WTC11 (cell line): ENCODE results near the gene SLC30A2. TPM values are rescaled to one million over a fixed set of nuclear protein-coding genes. Genes with fewer than 3 reads are reported as not detected.

Source experiments
- ATAC-seq: fragments of 200-7000 bp; cut with Tn5 transposase; 2 replicates; pipeline ENCODE4 v1.10.0; 2021; ENCODE audit warnings: mild to moderate bottlenecking, moderate library complexity
- CTCF ChIA-PET: fragments of 300-600 bp; sonication (Branson Sonifier 250); formaldehyde crosslinking; loops from one replicate; lab custom pipeline; 2021; ENCODE audit warnings: antibody characterized with exemption; lab: Charles Lee
- POLR2A ChIA-PET: fragments of 350-600 bp; sonication (Branson Sonifier 250); formaldehyde crosslinking; loops from one replicate; lab custom pipeline; 2021; ENCODE audit warnings: antibody characterized with exemption; lab: Charles Lee
- DNase-seq: peaks from one replicate; pipeline ENCODE4 v3.0.0; 2021; ENCODE audit warnings: low spot score
- H3K27ac Mint-ChIP-seq: 2 replicates; pipeline ENCODE4 v1.8.0; 2021; ENCODE audit warnings: mixed read lengths
- H3K27me3 Mint-ChIP-seq: 2 replicates; pipeline ENCODE4 v1.8.0; 2021; ENCODE audit warnings: low read depth, mild to moderate bottlenecking, moderate library complexity, mixed read lengths
- H3K36me3 Mint-ChIP-seq: 2 replicates; pipeline ENCODE4 v1.8.0; 2021; ENCODE audit warnings: mixed read lengths
- H3K4me1 Mint-ChIP-seq: 2 replicates; pipeline ENCODE4 v1.8.0; 2022; ENCODE audit warnings: mixed read lengths
- H3K4me3 Mint-ChIP-seq: 2 replicates; pipeline ENCODE4 v1.8.0; 2021; ENCODE audit warnings: mild to moderate bottlenecking, moderate library complexity, mixed read lengths
- H3K9me3 Mint-ChIP-seq: 2 replicates; pipeline ENCODE4 v1.8.0; 2021; ENCODE audit warnings: mixed read lengths
- ARID4B ChIP-seq: sonication (generic); formaldehyde crosslinking; IDR thresholded peaks from 2 replicates; pipeline ENCODE4 v1.8.0; 2023; ENCODE audit warnings: missing genetic modification reagents, mild to moderate bottlenecking, borderline replicate concordance
- ATF2 ChIP-seq: sonication (generic); formaldehyde crosslinking; IDR thresholded peaks from 2 replicates; pipeline ENCODE4 v1.8.1; 2022; ENCODE audit warnings: low read depth, missing genetic modification reagents, borderline replicate concordance
- ATF6 ChIP-seq: sonication (generic); formaldehyde crosslinking; IDR thresholded peaks from 2 replicates; pipeline ENCODE4 v1.8.1; 2023; ENCODE audit warnings: mild to moderate bottlenecking, missing genetic modification reagents
- GTF2I ChIP-seq: fragments of 250-450 bp; sonication (Bioruptor Pico); conservative IDR thresholded peaks from 2 replicates; pipeline ENCODE4 v1.4.0; 2021; ENCODE audit warnings: mild to moderate bottlenecking
- NFE2L1 ChIP-seq: sonication (generic); formaldehyde crosslinking; IDR thresholded peaks from 2 replicates; pipeline ENCODE4 v1.8.1; 2023; ENCODE audit warnings: missing genetic modification reagents
- NR1H2 ChIP-seq: sonication (generic); formaldehyde crosslinking; IDR thresholded peaks from 2 replicates; pipeline ENCODE4 v1.9.0; 2021; ENCODE audit warnings: mild to moderate bottlenecking, moderate library complexity, missing genetic modification reagents
- SMAD3 ChIP-seq: sonication (generic); formaldehyde crosslinking; IDR thresholded peaks from 2 replicates; pipeline ENCODE4 v1.8.0; 2022; ENCODE audit warnings: missing genetic modification reagents, mild to moderate bottlenecking, borderline replicate concordance
- ZMAT4 ChIP-seq: fragments of 250-450 bp; sonication (Bioruptor Pico); IDR thresholded peaks from 2 replicates; pipeline ENCODE4 v1.9.0; 2021; ENCODE audit warnings: mild to moderate bottlenecking
- ZNF138 ChIP-seq: sonication (generic); formaldehyde crosslinking; conservative IDR thresholded peaks from 2 replicates; pipeline ENCODE4 v1.8.1; 2022; ENCODE audit warnings: mild to moderate bottlenecking, moderate library complexity, missing genetic modification reagents
- ZNF512 ChIP-seq: sonication (generic); formaldehyde crosslinking; IDR thresholded peaks from 2 replicates; pipeline ENCODE4 v1.8.1; 2022; ENCODE audit warnings: missing genetic modification reagents, borderline replicate concordance
- ZNF532 ChIP-seq: fragments of 250-450 bp; sonication (Bioruptor Pico); IDR thresholded peaks from 2 replicates; pipeline ENCODE4 v1.9.0; 2021; ENCODE audit warnings: mild to moderate bottlenecking, borderline replicate concordance
- total RNA-seq: library from RNA; stranded (reverse); gene quantifications from 3 replicates; pipeline ENCODE4 v1.2.3, GENCODE V29; 2021

SLC30A2 gene
- total RNA-seq, 1 experiment from 2014 or later: 0.15 TPM

- TF ChIP-seq ZNF512 (CRISPR knock-in tag) (no peak), ATF2 (CRISPR knock-in tag) (no peak)
- TF ChIP-seq, all 79 proteins: peak for 17
Observed at GRCh38 chr1:25997828-25998761, 47.8 kb downstream of the SLC30A2 start, which contains the start of gene PAFAH2 (continued).

GRCh38 chr1:25996966-25997827 is 48.7 kb downstream of the SLC30A2 start:
- Mint-ChIP-seq H3K27me3 (no peaks in the 10 kb centered on the region), H3K4me1 (peaks cover 25% of the 10 kb centered on the region)

More at GRCh38 chr1:25996966-25997827, 48.7 kb downstream of the SLC30A2 start:
- Mint-ChIP-seq H3K27ac (peak overlapping the region; percentile 59), H3K9me3 (no peaks in the 10 kb centered on the region), H3K4me3 (peak overlapping the region; percentile 90), H3K36me3 (no peaks in the 10 kb centered on the region)
- ATAC-seq (no peak), DNase-seq (no peak)
- ChIA-PET CTCF (interaction anchor here (0.6 to 5.4 kb wide), 40 partner anchors 8 to 252 kb away, joined by 3 to 112 read pairs (median 4); partner anchors contain the start of genes CATSPER4, CEP85, MTFR1L and PAQR7), POLR2A (interaction anchor here (0.7 to 1.7 kb wide), 5 partner anchors 9 to 102 kb away, joined by 3 to 5 read pairs (median 4); partner anchors contain the start of gene STMN1)
- no peak for TF ChIP-seq ZNF138 (CRISPR knock-in tag)
- TF ChIP-seq GTF2I (CRISPR knock-in tag): no peak
- TF ChIP-seq NFE2L1: no peak
- TF ChIP-seq ATF6 (CRISPR knock-in tag): no peak
- no peak for TF ChIP-seq ARID4B (CRISPR knock-in tag)
- no peak for TF ChIP-seq ZNF532
- no peak for TF ChIP-seq SMAD3 (CRISPR knock-in tag)
- TF ChIP-seq ZMAT4 (CRISPR knock-in tag): no peak
- TF ChIP-seq NR1H2 (CRISPR knock-in tag): no peak
